ENCODE measurements around the gene CEPT1. TPM values are rescaled to one million over a fixed set of nuclear protein-coding genes. Genes with fewer than 3 reads are reported as not detected.

The CEPT1 gene
- total RNA-seq, 1 donor from 2014 or later, result 24.2 TPM

GRCh38 chr1:111104981-111105380 is 35.0 kb upstream of the CEPT1 start:
- H3K36me3 Mint-ChIP-seq (ENCODE audit: low read depth), result peaks cover 13% of the 10 kb centered on the region
- DNase-seq (ENCODE audit: low spot score), result no peak
- peaks cover 63% of the 10 kb centered on the region for H3K9me3 Mint-ChIP-seq (ENCODE audit: low read depth)
- H3K4me1 Mint-ChIP-seq (ENCODE audit: low read depth), result no peaks in the 10 kb centered on the region
- no peaks in the 10 kb centered on the region for H3K27me3 Mint-ChIP-seq (ENCODE audit: low read depth)
- no peak for TF ChIP-seq CTCF (IDR thresholded peaks at IDR 0.05)
- H3K27ac Mint-ChIP-seq (ENCODE audit: unreplicated experiment), result no peak overlapping the region
- no peak overlapping the region for H3K4me3 Mint-ChIP-seq (ENCODE audit: unreplicated experiment)

GRCh38 chr1:111110197-111110899 is 29.7 kb upstream of the CEPT1 start:
- no peak for TF ChIP-seq CTCF (IDR thresholded peaks at IDR 0.05)
- Mint-ChIP-seq H3K36me3 (ENCODE audit: low read depth) (peaks cover 14% of the 10 kb centered on the region), H3K4me3 (ENCODE audit: unreplicated experiment) (no peak overlapping the region), H3K27me3 (ENCODE audit: low read depth) (no peaks in the 10 kb centered on the region), H3K27ac (ENCODE audit: unreplicated experiment) (no peak overlapping the region), H3K9me3 (ENCODE audit: low read depth) (peaks cover 25% of the 10 kb centered on the region), H3K4me1 (ENCODE audit: low read depth) (peaks cover 3% of the 10 kb centered on the region)
- no peak for DNase-seq (ENCODE audit: low spot score)

GRCh38 chr1:111116496-111116895 is 23.5 kb upstream of the CEPT1 start:
- H3K27me3 Mint-ChIP-seq (ENCODE audit: low read depth), result no peaks in the 10 kb centered on the region
- H3K36me3 Mint-ChIP-seq (ENCODE audit: low read depth), result peaks cover 24% of the 10 kb centered on the region
- no peak for TF ChIP-seq CTCF (IDR thresholded peaks at IDR 0.05)
- no peak overlapping the region for H3K4me3 Mint-ChIP-seq (ENCODE audit: unreplicated experiment)
- no peaks in the 10 kb centered on the region for H3K9me3 Mint-ChIP-seq (ENCODE audit: low read depth)
- no peak overlapping the region for H3K27ac Mint-ChIP-seq (ENCODE audit: unreplicated experiment)
- DNase-seq (ENCODE audit: low spot score), result no peak
- no peaks in the 10 kb centered on the region for H3K4me1 Mint-ChIP-seq (ENCODE audit: low read depth)

GRCh38 chr1:111126354-111126753 is 13.7 kb upstream of the CEPT1 start:
- Mint-ChIP-seq H3K4me1 (ENCODE audit: low read depth) (no peaks in the 10 kb centered on the region), H3K27ac (ENCODE audit: unreplicated experiment) (no peak overlapping the region), H3K9me3 (ENCODE audit: low read depth) (no peaks in the 10 kb centered on the region), H3K27me3 (ENCODE audit: low read depth) (no peaks in the 10 kb centered on the region), H3K36me3 (ENCODE audit: low read depth) (peaks cover 31% of the 10 kb centered on the region), H3K4me3 (ENCODE audit: unreplicated experiment) (no peak overlapping the region)
- no peak for DNase-seq (ENCODE audit: low spot score)
- no peak for TF ChIP-seq CTCF (IDR thresholded peaks at IDR 0.05)

GRCh38 chr1:111127923-111128643 is 11.9 kb upstream of the CEPT1 start:
- TF ChIP-seq CTCF (IDR thresholded peaks at IDR 0.05), result no peak
- H3K27me3 Mint-ChIP-seq (ENCODE audit: low read depth), result no peaks in the 10 kb centered on the region
- H3K4me3 Mint-ChIP-seq (ENCODE audit: unreplicated experiment), result no peak overlapping the region
- no peak for DNase-seq (ENCODE audit: low spot score)
- H3K27ac Mint-ChIP-seq (ENCODE audit: unreplicated experiment), result no peak overlapping the region
- H3K9me3 Mint-ChIP-seq (ENCODE audit: low read depth), result no peaks in the 10 kb centered on the region
- peaks cover 30% of the 10 kb centered on the region for H3K36me3 Mint-ChIP-seq (ENCODE audit: low read depth)
- no peaks in the 10 kb centered on the region for H3K4me1 Mint-ChIP-seq (ENCODE audit: low read depth)
